ENCODE measurements around the gene WDR72. TPM values are rescaled to one million over a fixed set of nuclear protein-coding genes. Genes with fewer than 3 reads are reported as not detected.

WDR72 gene
- total RNA-seq, 1 donor from 2014 or later, result 0.14 TPM

DNA sequence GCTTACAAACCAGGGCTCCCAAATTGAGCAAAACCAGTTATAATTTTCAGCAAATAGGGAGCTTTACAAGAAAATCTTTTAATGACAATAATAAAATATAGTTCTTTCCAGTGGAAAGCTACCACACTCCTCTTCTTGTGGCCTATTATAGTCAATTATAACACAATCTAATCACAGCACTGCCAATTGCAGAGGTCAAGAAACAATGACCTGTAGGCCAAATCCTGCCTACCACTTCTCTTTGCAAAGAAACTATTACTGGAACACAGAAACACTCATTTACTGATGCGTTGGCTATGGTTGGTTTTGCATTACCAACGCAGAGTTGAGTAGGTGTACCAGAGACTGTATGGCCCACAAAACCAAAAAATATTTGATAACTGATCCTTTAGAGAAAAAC is 110.5 kb downstream of the WDR72 start:
- Histone ChIP-seq H3K9ac (ENCODE audit: low read length) (no peak overlapping the region), H3K79me2 (ENCODE audit: insufficient read depth, low read length) (no peaks in the 10 kb centered on the region), H3K9me3 (ENCODE audit: insufficient read depth, low read depth, low read length) (no peaks in the 10 kb centered on the region), H4K20me1 (ENCODE audit: insufficient read depth, low read length) (no peaks in the 10 kb centered on the region), H3K27ac (ENCODE audit: low read depth, low read length) (no peak overlapping the region), H3K36me3 (ENCODE audit: insufficient read depth, low read length) (no peaks in the 10 kb centered on the region), H3K27me3 (ENCODE audit: insufficient read depth, low read length) (peaks cover 5% of the 10 kb centered on the region), H2AFZ (ENCODE audit: low read depth, low read length) (no peak overlapping the region), H3K4me3 (ENCODE audit: insufficient read depth, low read depth, low read length) (no peak overlapping the region), H3K4me2 (ENCODE audit: low read length) (no peak overlapping the region), H3K4me1 (ENCODE audit: insufficient read depth, low read length) (no peaks in the 10 kb centered on the region)
- no peaks in the 10 kb centered on the region for H3K4me1 Mint-ChIP-seq (ENCODE audit: low read depth, unreplicated experiment)
- no peaks in the 10 kb centered on the region for H3K36me3 Mint-ChIP-seq (ENCODE audit: low read depth, unreplicated experiment)
- H3K9me3 Mint-ChIP-seq (ENCODE audit: unreplicated experiment), result no peaks in the 10 kb centered on the region
- H3K27me3 Mint-ChIP-seq (ENCODE audit: low read depth, unreplicated experiment), result no peaks in the 10 kb centered on the region
- no peak overlapping the region for H3K27ac Mint-ChIP-seq (ENCODE audit: unreplicated experiment)
- H3K4me3 Mint-ChIP-seq (ENCODE audit: unreplicated experiment), result no peak overlapping the region
- DNase-seq (ENCODE audit: low read depth) (no peak), FAIRE-seq (no peak)
- no peak for TF ChIP-seq EZH2 (IDR thresholded peaks at IDR 0.05; ENCODE audit: insufficient read depth, low read length)
- TF ChIP-seq, protein P1, sequence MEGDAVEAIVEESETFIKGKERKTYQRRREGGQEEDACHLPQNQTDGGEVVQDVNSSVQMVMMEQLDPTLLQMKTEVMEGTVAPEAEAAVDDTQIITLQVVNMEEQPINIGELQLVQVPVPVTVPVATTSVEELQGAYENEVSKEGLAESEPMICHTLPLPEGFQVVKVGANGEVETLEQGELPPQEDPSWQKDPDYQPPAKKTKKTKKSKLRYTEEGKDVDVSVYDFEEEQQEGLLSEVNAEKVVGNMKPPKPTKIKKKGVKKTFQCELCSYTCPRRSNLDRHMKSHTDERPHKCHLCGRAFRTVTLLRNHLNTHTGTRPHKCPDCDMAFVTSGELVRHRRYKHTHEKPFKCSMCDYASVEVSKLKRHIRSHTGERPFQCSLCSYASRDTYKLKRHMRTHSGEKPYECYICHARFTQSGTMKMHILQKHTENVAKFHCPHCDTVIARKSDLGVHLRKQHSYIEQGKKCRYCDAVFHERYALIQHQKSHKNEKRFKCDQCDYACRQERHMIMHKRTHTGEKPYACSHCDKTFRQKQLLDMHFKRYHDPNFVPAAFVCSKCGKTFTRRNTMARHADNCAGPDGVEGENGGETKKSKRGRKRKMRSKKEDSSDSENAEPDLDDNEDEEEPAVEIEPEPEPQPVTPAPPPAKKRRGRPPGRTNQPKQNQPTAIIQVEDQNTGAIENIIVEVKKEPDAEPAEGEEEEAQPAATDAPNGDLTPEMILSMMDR (IDR thresholded peaks at IDR 0.05; ENCODE audit: insufficient read depth, low read depth, low read length), result no peak

DNA sequence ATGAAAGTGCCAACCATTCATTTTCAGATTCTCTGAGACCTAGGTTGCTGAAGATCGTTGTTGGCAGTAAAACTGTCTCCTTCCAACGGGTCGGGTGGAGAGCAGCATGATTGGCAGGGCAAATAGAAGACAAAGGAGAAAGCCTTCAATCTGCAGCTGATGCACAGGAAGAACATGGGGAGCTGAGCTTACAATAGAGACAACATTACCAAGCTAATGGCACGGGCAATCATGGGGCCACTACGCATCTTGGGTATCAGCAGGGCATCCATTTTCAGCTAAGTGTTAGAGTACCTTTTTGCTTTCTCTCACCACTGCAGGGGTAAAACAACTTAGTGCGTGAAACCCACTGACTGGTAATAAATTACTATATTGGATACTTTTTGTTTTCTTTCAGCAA is 114.8 kb downstream of the WDR72 start:
- Histone ChIP-seq H3K4me3 (ENCODE audit: insufficient read depth, low read depth, low read length) (no peak overlapping the region), H3K79me2 (ENCODE audit: insufficient read depth, low read length) (no peaks in the 10 kb centered on the region), H3K9ac (ENCODE audit: low read length) (no peak overlapping the region), H3K27me3 (ENCODE audit: insufficient read depth, low read length) (peaks cover 5% of the 10 kb centered on the region), H3K4me2 (ENCODE audit: low read length) (no peak overlapping the region), H3K27ac (ENCODE audit: low read depth, low read length) (no peak overlapping the region), H3K9me3 (ENCODE audit: insufficient read depth, low read depth, low read length) (no peaks in the 10 kb centered on the region), H4K20me1 (ENCODE audit: insufficient read depth, low read length) (no peaks in the 10 kb centered on the region), H3K4me1 (ENCODE audit: insufficient read depth, low read length) (no peaks in the 10 kb centered on the region), H2AFZ (ENCODE audit: low read depth, low read length) (peak overlapping the region; percentile 39), H3K36me3 (ENCODE audit: insufficient read depth, low read length) (no peaks in the 10 kb centered on the region)
- DNase-seq (ENCODE audit: low read depth) (no peak), FAIRE-seq (no peak)
- Mint-ChIP-seq H3K27ac (ENCODE audit: unreplicated experiment) (no peak overlapping the region), H3K4me1 (ENCODE audit: low read depth, unreplicated experiment) (no peaks in the 10 kb centered on the region), H3K9me3 (ENCODE audit: unreplicated experiment) (no peaks in the 10 kb centered on the region), H3K27me3 (ENCODE audit: low read depth, unreplicated experiment) (no peaks in the 10 kb centered on the region), H3K36me3 (ENCODE audit: low read depth, unreplicated experiment) (no peaks in the 10 kb centered on the region), H3K4me3 (ENCODE audit: unreplicated experiment) (no peak overlapping the region)
- TF ChIP-seq EZH2 (IDR thresholded peaks at IDR 0.05; ENCODE audit: insufficient read depth, low read length), result no peak
- TF ChIP-seq, protein P1 (IDR thresholded peaks at IDR 0.05; ENCODE audit: insufficient read depth, low read depth, low read length), result no peak

DNA sequence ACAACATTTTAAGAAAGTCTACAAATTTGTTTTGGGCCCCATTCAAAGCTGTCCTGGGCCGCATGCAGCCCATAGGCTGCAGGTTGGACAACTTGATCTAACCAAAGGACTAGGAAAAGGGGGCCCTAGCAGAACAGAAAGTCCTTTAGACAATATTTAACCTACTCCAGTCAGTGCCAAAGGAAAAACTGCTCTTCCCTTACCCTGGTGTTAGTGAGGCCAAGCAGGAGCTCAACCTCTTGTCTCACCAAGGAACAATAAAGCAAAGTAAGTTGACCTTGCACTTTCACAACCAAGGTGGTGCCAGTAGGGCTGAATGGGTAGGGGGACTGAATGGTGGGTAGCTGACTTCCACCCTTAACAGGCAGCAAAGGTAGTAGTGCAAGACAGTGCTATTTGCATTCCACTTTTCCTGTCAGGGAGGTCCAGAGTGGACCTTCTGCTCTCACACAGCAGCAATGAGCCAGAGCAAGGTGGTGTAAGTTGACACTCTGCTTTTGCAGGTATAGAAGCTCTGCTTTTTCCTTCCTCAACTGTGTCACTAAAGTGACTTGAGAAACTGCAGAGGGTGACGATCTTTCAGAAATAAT is 124.9 kb downstream of the WDR72 start:
- Histone ChIP-seq H3K4me2 (ENCODE audit: low read length) (no peak overlapping the region), H3K27me3 (ENCODE audit: insufficient read depth, low read length) (no peaks in the 10 kb centered on the region), H3K79me2 (ENCODE audit: insufficient read depth, low read length) (no peaks in the 10 kb centered on the region), H3K27ac (ENCODE audit: low read depth, low read length) (no peak overlapping the region), H3K36me3 (ENCODE audit: insufficient read depth, low read length) (no peaks in the 10 kb centered on the region), H3K4me3 (ENCODE audit: insufficient read depth, low read depth, low read length) (no peak overlapping the region), H4K20me1 (ENCODE audit: insufficient read depth, low read length) (no peaks in the 10 kb centered on the region), H3K9ac (ENCODE audit: low read length) (no peak overlapping the region), H3K4me1 (ENCODE audit: insufficient read depth, low read length) (no peaks in the 10 kb centered on the region), H2AFZ (ENCODE audit: low read depth, low read length) (no peak overlapping the region), H3K9me3 (ENCODE audit: insufficient read depth, low read depth, low read length) (peaks cover 4% of the 10 kb centered on the region)
- Mint-ChIP-seq H3K4me1 (ENCODE audit: low read depth, unreplicated experiment) (no peaks in the 10 kb centered on the region), H3K27me3 (ENCODE audit: low read depth, unreplicated experiment) (no peaks in the 10 kb centered on the region), H3K36me3 (ENCODE audit: low read depth, unreplicated experiment) (no peaks in the 10 kb centered on the region), H3K27ac (ENCODE audit: unreplicated experiment) (no peak overlapping the region), H3K9me3 (ENCODE audit: unreplicated experiment) (peaks cover 6% of the 10 kb centered on the region), H3K4me3 (ENCODE audit: unreplicated experiment) (no peak overlapping the region)
- DNase-seq (ENCODE audit: low read depth), result no peak
- TF ChIP-seq, protein P1 (IDR thresholded peaks at IDR 0.05; ENCODE audit: insufficient read depth, low read depth, low read length), result no peak
- no peak for TF ChIP-seq EZH2 (IDR thresholded peaks at IDR 0.05; ENCODE audit: insufficient read depth, low read length)
- no peak for FAIRE-seq
